Neuronal stem cell (in vitro differentiated cells): ENCODE measurements around the gene BPIFA3.

Source experiments
- DNase-seq: peaks from one replicate; pipeline ENCODE4 v3.0.0-alpha.2; 2013; ENCODE audit warnings: low spot score
- H2AFZ ChIP-seq: one replicate; pipeline ENCODE4 v1.6.1; 2013; ENCODE audit warnings: mild to moderate bottlenecking, low read length, inconsistent platforms
- H2AK5ac ChIP-seq: 2 replicates; pipeline ENCODE4 v1.6.1; 2013; ENCODE audit warnings: low read depth, mild to moderate bottlenecking, inconsistent platforms, low read length, moderate library complexity, mixed read lengths
- H2BK120ac ChIP-seq: 2 replicates; pipeline ENCODE4 v1.6.1; 2013; ENCODE audit warnings: low read depth, mild to moderate bottlenecking, inconsistent platforms, low read length, moderate library complexity, mixed read lengths
- H2BK12ac ChIP-seq: one replicate; pipeline ENCODE4 v1.6.1; 2013; ENCODE audit warnings: low read length, inconsistent platforms
- H2BK15ac ChIP-seq: 2 replicates; pipeline ENCODE4 v1.6.1; 2013; ENCODE audit warnings: mild to moderate bottlenecking, low read length, inconsistent platforms, mixed read lengths
- H2BK5ac ChIP-seq: one replicate; pipeline ENCODE4 v1.6.1; 2013; ENCODE audit warnings: inconsistent platforms, mild to moderate bottlenecking, low read length, moderate library complexity
- H3K14ac ChIP-seq: one replicate; pipeline ENCODE4 v1.6.1; 2013; ENCODE audit warnings: low read length, inconsistent platforms
- H3K18ac ChIP-seq: 2 replicates; pipeline ENCODE4 v1.6.1; 2013; ENCODE audit warnings: low read length, inconsistent platforms
- H3K23ac ChIP-seq: 2 replicates; pipeline ENCODE4 v1.6.1; 2013; ENCODE audit warnings: low read depth, mild to moderate bottlenecking, mixed read lengths, low read length, inconsistent platforms; ENCODE audit not compliant: poor library complexity
- H3K27ac ChIP-seq: replicated peaks from 3 replicates; pipeline ENCODE4 v1.5.1; 2013; ENCODE audit warnings: low read length, inconsistent platforms
- H3K27me3 ChIP-seq, 3 experiments: 2 replicates each; pipeline ENCODE4 v1.6.1; 2013; ENCODE audit warnings: low read length in 3 of 3, mild to moderate bottlenecking in 2 of 3, inconsistent platforms in 1 of 3, low read depth in 1 of 3, mixed read lengths in 1 of 3, moderate library complexity in 1 of 3; ENCODE audit not compliant: control insufficient read depth in 3 of 3, insufficient read depth in 3 of 3
- H3K36me3 ChIP-seq, 2 donors: replicated peaks in 1 of 2; 2 replicates each; pipeline ENCODE4 v1.6.1; 2013; ENCODE audit warnings: low read length in 2 of 2; ENCODE audit not compliant: control insufficient read depth in 2 of 2, insufficient read depth in 2 of 2
- H3K4ac ChIP-seq: 2 replicates; pipeline ENCODE4 v1.6.1; 2013; ENCODE audit warnings: inconsistent platforms, mild to moderate bottlenecking, low read length, moderate library complexity
- H3K4me1 ChIP-seq, 2 donors: 1 replicate in 1 of 2; 2 replicates in 1 of 2; pipeline ENCODE4 v1.6.1; 2013; ENCODE audit warnings: low read length in 2 of 2, low read depth in 1 of 2; ENCODE audit not compliant: control insufficient read depth in 2 of 2, insufficient read depth in 1 of 2
- H3K4me2 ChIP-seq: one replicate; pipeline ENCODE4 v1.6.1; 2013; ENCODE audit warnings: mild to moderate bottlenecking, low read length, inconsistent platforms; ENCODE audit not compliant: insufficient read depth, poor library complexity, severe bottlenecking
- H3K4me3 ChIP-seq, 2 donors: 2 replicates each; pipeline ENCODE4 v1.5.1; 2013; ENCODE audit warnings: low read length in 2 of 2, mild to moderate bottlenecking in 2 of 2, inconsistent platforms in 1 of 2, moderate library complexity in 1 of 2
- H3K79me1 ChIP-seq: one replicate; pipeline ENCODE4 v1.6.1; 2013; ENCODE audit warnings: low read depth, mild to moderate bottlenecking, inconsistent platforms, low read length, moderate library complexity
- H3K9ac ChIP-seq: one replicate; pipeline ENCODE4 v1.6.1; 2013; ENCODE audit warnings: mild to moderate bottlenecking, low read depth, low read length, inconsistent platforms; ENCODE audit not compliant: poor library complexity
- H3K9me3 ChIP-seq, 2 donors: replicated peaks in 1 of 2; 2 replicates each; pipeline versions ENCODE3 to v1.6.1; 2013; ENCODE audit warnings: low read length in 2 of 2, mild to moderate bottlenecking in 2 of 2, inconsistent platforms in 1 of 2, low read depth in 1 of 2, mixed read lengths in 1 of 2, moderate library complexity in 1 of 2; ENCODE audit not compliant: control insufficient read depth in 2 of 2, insufficient read depth in 1 of 2
- H4K8ac ChIP-seq: one replicate; pipeline ENCODE4 v1.6.1; 2013; ENCODE audit warnings: low read depth, mild to moderate bottlenecking, inconsistent platforms, low read length, moderate library complexity
- H4K91ac ChIP-seq: one replicate; pipeline ENCODE4 v1.6.1; 2013; ENCODE audit warnings: low read length, low read depth, mild to moderate bottlenecking, inconsistent platforms; ENCODE audit not compliant: poor library complexity
- WGBS, 2 donors: extraction: QIAGEN DNeasy Blood & Tissue Kit; methylation state at CpG; one replicate each; pipeline ENCODE4 v1.1.7; 2013; ENCODE audit warnings: missing lambda C conversion rate in 2 of 2, mixed read lengths in 1 of 2; ENCODE audit not compliant: insufficient read length in 2 of 2, insufficient replicate concordance in 1 of 2; ENCODE audit errors: extremely low coverage in 2 of 2; 5-methylcytosine and 5-hydroxymethylcytosine counted together

The BPIFA3 gene

GRCh38 chr20:33175123-33175522 is 42.0 kb upstream of the BPIFA3 start:
- H2BK5ac ChIP-seq: no peak overlapping the region
- H2BK120ac ChIP-seq: no peak overlapping the region
- no peak overlapping the region for H3K18ac ChIP-seq
- H3K4me1 ChIP-seq: peaks cover 0 to 1% of the 10 kb centered on the region in 2 donors
- H3K36me3 ChIP-seq: no peaks in the 10 kb centered on the region
- no peak overlapping the region for H3K14ac ChIP-seq
- H3K4me2 ChIP-seq: no peak overlapping the region
- WGBS, 2 donors: no CpG with 5 or more reads among the region's 3 CpGs
- H2AK5ac ChIP-seq: no peak overlapping the region
- no peak overlapping the region for H3K4ac ChIP-seq
- no peak overlapping the region for H3K27ac ChIP-seq
- H3K27me3 ChIP-seq: peaks cover 0 to 10% (median 0%) of the 10 kb centered on the region in 3 experiments
- H2AFZ ChIP-seq: no peak overlapping the region
- no peaks in the 10 kb centered on the region for H3K79me1 ChIP-seq
- no peak overlapping the region for H4K8ac ChIP-seq
- no peak overlapping the region for H3K9ac ChIP-seq
- no peak for DNase-seq
- no peak overlapping the region for H3K4me3 ChIP-seq
- H3K23ac ChIP-seq: no peak overlapping the region
- H3K9me3 ChIP-seq: no peaks in the 10 kb centered on the region
- H2BK15ac ChIP-seq: no peak overlapping the region
- no peak overlapping the region for H2BK12ac ChIP-seq
- H4K91ac ChIP-seq: no peak overlapping the region

DNA sequence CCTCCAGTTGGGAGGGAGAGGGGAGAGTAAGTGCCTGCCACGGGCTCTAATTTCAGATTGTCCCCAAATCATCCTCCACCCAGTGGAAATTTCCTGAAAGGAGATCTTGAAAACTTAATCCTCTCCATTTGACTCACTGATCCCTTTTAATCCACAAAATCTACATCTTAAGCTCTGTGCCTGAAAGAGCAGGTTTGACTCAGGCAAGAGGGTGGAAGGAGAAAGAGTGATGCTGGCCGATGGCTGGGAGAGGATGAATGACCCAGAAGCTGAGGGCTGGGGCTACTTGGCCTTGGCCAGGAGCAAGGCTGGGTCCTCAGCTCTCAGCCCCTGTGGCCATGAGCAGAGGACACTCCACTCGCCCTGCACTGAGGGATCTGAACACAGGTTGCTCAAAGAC is 41.1 kb upstream of the BPIFA3 start:
- peaks cover 0 to 10% (median 0%) of the 10 kb centered on the region in 3 experiments for H3K27me3 ChIP-seq
- H3K23ac ChIP-seq: no peak overlapping the region
- H4K8ac ChIP-seq: no peak overlapping the region
- no peak overlapping the region for H4K91ac ChIP-seq
- no peak overlapping the region for H2BK5ac ChIP-seq
- DNase-seq: no peak
- no peak overlapping the region for H3K27ac ChIP-seq
- H2BK12ac ChIP-seq: no peak overlapping the region
- H3K4ac ChIP-seq: no peak overlapping the region
- H2AK5ac ChIP-seq: no peak overlapping the region
- H2BK15ac ChIP-seq: no peak overlapping the region
- H3K36me3 ChIP-seq: no peaks in the 10 kb centered on the region
- H3K4me2 ChIP-seq: no peak overlapping the region
- no CpG with 5 or more reads among the region's 3 CpGs for WGBS, 2 donors
- H3K9ac ChIP-seq: no peak overlapping the region
- no peak overlapping the region for H3K4me3 ChIP-seq
- no peaks in the 10 kb centered on the region for H3K9me3 ChIP-seq
- H3K4me1 ChIP-seq: peaks cover 0 to 1% of the 10 kb centered on the region in 2 donors
- H3K14ac ChIP-seq: no peak overlapping the region
- no peaks in the 10 kb centered on the region for H3K79me1 ChIP-seq
- H2AFZ ChIP-seq: no peak overlapping the region
- no peak overlapping the region for H3K18ac ChIP-seq
- no peak overlapping the region for H2BK120ac ChIP-seq

GRCh38 chr20:33177866-33178265 is 39.3 kb upstream of the BPIFA3 start:
- H2AK5ac ChIP-seq: no peak overlapping the region
- no peak overlapping the region for H3K9ac ChIP-seq
- no peak overlapping the region for H3K23ac ChIP-seq
- H3K4me1 ChIP-seq: peaks cover 0 to 1% of the 10 kb centered on the region in 2 donors
- no peaks in the 10 kb centered on the region for H3K79me1 ChIP-seq
- no peak overlapping the region for H2BK12ac ChIP-seq
- no peak for DNase-seq
- no peak overlapping the region for H3K14ac ChIP-seq
- no peak overlapping the region for H4K8ac ChIP-seq
- no peak overlapping the region for H2AFZ ChIP-seq
- peaks cover 0 to 10% (median 0%) of the 10 kb centered on the region in 3 experiments for H3K27me3 ChIP-seq
- peak overlapping the region; percentile 33 for H2BK5ac ChIP-seq
- no peak overlapping the region for H3K4me2 ChIP-seq
- WGBS, 2 donors: no CpG with 5 or more reads among the region's 9 CpGs
- H3K27ac ChIP-seq: no peak overlapping the region
- H3K36me3 ChIP-seq: no peaks in the 10 kb centered on the region
- H4K91ac ChIP-seq: no peak overlapping the region
- no peak overlapping the region for H3K4ac ChIP-seq
- H3K4me3 ChIP-seq: no peak overlapping the region
- peak overlapping the region; percentile 32 for H2BK15ac ChIP-seq
- H3K18ac ChIP-seq: no peak overlapping the region
- H2BK120ac ChIP-seq: no peak overlapping the region
- no peaks in the 10 kb centered on the region for H3K9me3 ChIP-seq

GRCh38 chr20:33178726-33179125 is 38.4 kb upstream of the BPIFA3 start:
- no CpG with 5 or more reads among the region's 6 CpGs for WGBS, 2 donors
- no peak overlapping the region for H2BK5ac ChIP-seq
- no peak overlapping the region for H2AFZ ChIP-seq
- H3K4me2 ChIP-seq: no peak overlapping the region
- H3K9me3 ChIP-seq: peaks cover 0 to 3% of the 10 kb centered on the region in 2 donors
- no peak overlapping the region for H3K9ac ChIP-seq
- H3K4ac ChIP-seq: no peak overlapping the region
- H3K14ac ChIP-seq: no peak overlapping the region
- H3K23ac ChIP-seq: no peak overlapping the region
- no peak overlapping the region for H2BK12ac ChIP-seq
- H2BK120ac ChIP-seq: no peak overlapping the region
- no peaks in the 10 kb centered on the region for H3K36me3 ChIP-seq
- H3K27ac ChIP-seq: no peak overlapping the region
- no peak overlapping the region for H2BK15ac ChIP-seq
- no peak for DNase-seq
- H3K18ac ChIP-seq: no peak overlapping the region
- H2AK5ac ChIP-seq: no peak overlapping the region
- H4K8ac ChIP-seq: no peak overlapping the region
- H3K27me3 ChIP-seq: peaks cover 0 to 10% (median 0%) of the 10 kb centered on the region in 3 experiments
- H4K91ac ChIP-seq: no peak overlapping the region
- no peak overlapping the region for H3K4me3 ChIP-seq
- peaks cover 0 to 1% of the 10 kb centered on the region in 2 donors for H3K4me1 ChIP-seq
- no peaks in the 10 kb centered on the region for H3K79me1 ChIP-seq
